Activated CD8-positive, alpha-beta memory T cell treated with anti-CD3 and anti-CD28 coated beads, Interleukin-2, amount 50 U/mL, for 4 hours (primary cell): ENCODE results near the gene LRRC18.

ENCODE experiments used
- DNase-seq: peaks from one replicate; pipeline ENCODE4 v3.0.0-alpha.2; 2020

Gene LRRC18

DNA sequence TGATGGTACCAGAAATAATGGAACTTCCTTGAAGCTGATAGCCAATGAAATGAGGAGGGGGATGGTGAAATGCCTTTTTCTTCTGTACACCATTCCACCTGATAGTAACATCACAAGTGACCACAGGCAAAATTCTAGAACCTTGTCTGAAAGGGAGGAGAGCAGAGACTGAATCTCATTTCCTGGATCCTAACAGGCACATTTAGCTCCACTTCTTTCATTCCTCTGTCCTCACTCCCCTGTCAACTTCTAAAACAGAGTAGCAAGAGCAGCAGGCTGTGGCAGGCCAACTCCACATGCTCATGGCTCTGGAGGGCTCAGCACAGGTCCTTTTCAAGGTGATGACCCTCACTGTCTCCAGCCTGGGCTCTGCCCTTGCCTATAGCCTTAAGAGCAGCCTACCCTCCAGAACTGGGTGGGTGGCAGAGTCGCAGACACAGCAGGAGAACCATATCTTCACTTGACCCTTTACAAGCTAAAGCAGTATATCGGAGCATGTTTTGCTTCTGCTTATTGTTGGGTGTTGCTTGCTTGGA lies at the start of gene LRRC18:
TSS of gene LRRC18 (minus strand) at position 51 of the 536 bp plus-strand sequence. CDS start 25,685 bp downstream, outside the sequence.
- DNase-seq, result no peak

DNA sequence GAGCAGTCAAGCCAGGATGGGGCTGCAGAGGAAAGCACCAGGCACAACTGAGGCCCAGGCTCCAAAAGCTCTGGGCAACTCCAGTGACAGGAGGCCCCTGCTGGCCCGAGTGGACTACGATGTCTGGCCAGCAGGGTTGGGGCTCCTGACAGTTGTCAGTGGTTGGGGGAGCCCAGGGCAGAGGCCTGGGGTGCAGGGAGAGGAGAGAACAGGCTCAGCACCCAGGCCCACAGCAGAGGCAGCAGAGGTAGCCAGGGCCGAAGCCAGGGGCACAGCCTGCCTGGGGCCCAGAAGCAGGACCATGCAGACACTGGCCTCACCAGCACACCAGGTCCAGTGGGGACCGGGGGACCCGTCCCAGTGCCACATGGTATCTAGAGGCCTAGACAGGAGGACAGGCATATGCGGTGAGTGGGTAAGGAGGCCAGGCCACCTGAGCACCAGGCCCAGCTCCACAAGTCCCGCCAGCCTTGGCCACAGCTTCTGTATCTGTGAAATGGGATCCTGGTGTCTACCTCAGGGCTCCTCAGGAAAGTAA lies 46.0 kb upstream of the LRRC18 start:
- DNase-seq, result no peak

DNA sequence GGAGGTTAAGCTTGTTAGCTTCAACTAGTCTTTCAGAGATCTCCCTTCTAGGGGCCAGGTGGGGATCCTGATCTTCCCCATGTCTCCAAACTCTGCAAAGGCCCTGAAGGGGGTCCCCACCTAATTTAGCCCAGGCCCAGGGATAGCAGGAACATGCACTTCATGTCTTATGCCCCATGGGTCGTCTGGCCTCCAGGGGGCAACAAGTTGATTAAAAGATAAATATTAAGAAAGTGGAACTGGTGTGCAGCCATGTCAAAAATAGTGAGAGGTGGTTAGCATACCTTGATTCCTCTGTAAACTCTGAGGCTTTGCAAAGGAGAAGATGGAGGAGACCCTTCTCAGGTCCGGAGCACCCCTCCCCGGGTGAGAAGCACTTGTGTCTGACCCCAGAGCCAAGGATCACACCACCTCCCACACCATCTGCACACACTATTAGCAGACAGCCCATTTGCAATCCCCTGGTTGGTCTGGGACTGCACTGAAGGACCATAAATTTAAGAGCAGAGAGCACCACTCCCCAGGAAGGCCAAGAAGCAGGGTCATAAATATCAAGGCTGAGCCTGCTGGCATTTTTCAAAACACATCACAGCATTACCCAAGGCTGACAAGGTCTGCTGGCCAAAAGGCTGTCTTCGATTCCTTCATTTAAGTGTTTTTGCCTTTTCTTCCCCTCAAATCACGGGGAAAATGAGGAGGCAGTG lies 44.2 kb upstream of the LRRC18 start:
- DNase-seq, result no peak

DNA sequence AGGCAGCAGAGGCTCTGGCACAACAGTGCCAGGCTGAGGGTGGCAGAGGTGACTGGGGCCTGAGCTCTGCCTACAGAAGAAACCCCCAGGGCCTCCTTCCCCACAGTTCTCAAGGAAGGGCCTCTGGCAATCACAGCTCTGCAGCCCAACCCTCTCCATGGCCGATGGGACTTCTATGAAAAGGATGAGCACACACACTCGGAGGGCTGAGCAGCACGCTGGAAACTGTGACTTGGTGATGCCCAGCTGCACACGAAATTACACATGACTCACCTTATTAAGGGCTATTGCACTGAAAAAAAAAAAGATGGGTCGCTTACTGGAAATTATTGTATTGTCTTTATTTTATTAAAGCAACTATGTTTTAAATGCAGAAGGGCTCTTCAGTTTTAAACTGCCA lies 42.9 kb upstream of the LRRC18 start:
- no peak for DNase-seq

DNA sequence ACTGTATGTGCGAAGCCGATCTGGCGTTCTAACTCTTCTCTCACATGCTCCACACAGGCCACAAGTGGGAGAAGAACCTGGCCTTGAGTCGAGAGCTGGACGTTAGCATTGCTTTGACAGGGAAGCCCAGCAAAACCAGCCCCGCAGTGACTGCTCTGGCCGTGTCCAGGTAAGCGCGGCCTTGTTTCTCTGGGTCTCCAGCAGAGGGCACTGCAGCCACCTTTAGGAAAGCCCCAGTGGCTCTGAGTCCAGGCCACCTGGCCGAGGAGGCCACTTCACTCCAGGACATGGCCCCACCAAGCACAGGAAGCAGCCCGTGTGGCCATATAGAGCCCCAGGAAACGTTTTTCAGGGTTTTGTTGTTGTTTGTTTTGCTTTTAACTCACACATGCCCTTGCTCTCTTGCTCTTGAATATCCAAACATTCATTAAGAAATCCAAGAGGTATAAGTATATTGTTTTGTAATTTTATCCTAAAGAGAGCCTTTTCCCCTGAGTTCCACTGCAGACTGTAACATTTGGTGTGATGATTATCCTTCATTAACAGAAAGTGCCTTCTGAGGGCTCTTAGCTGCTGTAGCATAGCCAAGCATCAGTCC lies 41.8 kb upstream of the LRRC18 start:
- DNase-seq, result peak; percentile 22

DNA sequence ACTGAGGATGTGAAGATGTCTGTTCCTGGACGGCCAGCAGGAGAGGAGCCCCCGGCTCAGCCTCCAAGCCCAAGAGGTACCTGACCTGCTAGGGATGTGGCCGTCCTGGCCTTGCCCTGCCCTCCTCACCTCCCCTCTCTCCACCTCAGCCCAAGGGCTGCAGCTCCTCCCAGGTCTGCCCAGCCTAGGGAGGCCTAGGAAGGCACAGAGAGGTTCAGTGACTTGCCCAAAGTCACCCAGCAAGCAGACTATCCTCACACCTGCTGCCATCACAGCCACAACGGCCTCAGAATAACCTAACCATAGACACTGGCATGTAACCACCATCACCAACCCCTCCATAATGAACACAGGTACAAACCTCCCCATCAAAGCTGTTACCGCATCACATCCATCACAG lies 38.7 kb upstream of the LRRC18 start:
- DNase-seq, result no peak

DNA sequence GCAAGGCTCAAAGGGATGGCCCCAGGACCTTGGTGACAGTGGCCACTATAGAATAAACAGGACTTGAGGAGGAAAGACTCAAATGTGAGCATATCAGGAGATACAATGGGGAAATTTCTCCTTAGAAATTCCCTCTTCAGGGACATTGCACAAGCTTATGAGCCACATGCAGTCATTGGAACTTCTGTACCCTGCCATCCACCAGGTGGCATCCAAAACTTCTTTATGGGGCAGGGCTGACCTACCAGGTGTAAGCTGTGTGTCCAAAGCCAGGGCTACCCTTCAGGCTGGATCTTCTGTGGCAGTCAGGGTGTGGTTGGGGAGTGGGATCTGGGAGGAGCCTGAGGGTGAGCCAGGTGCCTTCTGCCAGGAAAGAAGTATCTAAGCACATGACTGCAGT lies 36.6 kb upstream of the LRRC18 start:
- DNase-seq, result no peak

DNA sequence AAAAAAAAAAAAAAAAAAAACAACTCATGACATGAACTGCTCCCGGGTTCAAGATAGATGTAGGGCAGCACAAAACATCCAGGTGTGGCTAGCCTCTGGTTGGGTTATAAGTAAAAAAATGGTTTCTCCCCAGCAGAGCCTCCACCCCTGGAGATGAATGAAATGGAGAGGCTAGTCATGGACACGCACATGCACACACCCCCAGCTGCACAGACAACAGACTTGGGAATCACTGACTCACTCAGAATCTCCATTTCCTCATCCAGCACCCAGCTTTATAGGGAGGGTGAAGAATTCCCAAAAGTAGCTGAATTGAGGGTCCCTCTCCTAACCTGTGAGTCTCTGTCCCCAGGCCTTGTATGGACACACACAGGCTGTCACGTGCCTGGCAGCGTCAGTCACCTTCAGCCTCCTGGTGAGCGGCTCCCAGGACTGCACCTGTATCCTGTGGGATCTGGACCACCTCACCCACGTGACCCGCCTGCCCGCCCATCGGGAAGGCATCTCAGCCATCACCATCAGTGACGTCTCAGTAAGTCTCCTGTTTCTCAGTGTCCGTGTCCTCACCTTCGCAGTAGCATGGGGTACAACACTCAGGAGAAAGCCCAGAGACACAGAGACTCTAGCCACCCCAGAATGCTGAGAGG lies 35.0 kb upstream of the LRRC18 start:
- DNase-seq, result no peak

DNA sequence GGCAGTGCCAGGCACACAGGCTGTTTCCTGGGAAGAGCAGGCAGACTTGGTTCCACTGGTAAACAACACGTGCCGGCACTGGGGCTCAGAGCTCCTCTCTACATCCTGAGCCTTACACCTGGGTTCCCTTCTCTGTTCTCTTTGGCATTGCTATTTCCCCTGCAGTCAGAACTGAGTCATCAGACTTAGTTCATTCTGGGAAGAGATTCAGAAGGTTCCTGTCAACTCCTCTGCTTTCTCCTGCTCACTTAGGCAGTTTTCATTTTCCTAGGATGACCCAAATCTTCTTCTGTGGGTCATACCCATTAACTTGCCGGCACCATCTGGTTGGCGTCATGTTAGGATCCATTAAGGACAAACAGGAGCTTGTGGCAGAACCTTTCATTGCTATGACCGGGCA lies 33.4 kb upstream of the LRRC18 start:
- DNase-seq, result no peak

DNA sequence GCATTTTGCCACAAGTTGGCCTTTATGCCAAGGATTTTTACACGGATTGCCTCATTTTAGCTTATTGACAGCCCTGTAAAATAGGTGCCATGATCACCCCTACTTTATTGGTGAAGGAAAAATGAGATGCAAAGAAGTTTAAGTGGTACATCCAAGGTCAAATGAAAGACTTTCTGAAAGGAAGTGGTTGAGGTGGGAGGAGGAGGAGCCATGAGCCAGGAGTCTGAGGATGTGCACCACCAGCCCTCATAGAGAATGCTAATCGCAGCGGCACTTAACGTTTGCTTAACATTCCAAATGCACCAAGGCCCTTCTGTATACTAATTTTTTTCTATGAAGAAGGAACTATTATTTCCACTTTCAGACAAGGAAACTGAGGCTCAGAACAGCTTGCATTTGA lies 31.0 kb upstream of the LRRC18 start:
- no peak for DNase-seq

DNA sequence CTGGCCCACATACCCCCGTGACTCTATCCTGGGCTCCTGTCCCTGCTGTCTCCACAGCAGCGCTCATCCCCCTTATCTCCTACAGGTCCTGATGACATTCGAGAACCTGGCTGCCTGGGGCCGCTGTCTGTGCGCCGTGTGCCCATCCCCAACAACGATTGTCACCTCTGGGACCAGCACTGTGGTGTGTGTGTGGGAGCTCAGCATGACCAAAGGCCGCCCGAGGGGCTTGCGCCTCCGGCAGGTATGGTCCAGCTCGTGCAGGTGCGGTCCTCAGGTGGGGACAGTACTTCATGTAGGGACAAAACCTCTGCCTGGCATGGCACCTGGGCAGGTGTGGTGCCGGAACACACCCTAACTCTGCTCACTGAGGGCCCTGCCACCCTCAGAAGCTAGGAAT lies 30.4 kb upstream of the LRRC18 start:
- no peak for DNase-seq

DNA sequence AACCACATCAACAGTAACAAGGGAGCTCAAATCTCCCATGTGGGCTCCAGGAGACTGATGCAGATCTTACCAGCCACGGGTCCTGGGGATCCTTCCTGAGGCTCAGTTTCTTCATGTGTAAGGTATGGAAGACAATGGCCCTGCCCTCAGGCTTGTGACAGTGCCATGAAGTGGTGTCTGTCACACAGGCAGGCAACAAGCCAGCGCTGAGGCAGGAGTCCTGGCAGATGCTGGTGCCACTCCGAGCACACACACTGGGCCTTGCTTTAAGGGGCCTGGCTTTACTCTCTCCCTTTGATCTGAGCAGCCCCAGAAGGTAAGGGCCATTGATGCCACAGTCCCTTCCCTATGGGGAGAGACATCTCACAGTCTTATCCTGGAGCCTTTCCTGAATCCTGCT lies 28.4 kb upstream of the LRRC18 start:
- DNase-seq, result no peak

DNA sequence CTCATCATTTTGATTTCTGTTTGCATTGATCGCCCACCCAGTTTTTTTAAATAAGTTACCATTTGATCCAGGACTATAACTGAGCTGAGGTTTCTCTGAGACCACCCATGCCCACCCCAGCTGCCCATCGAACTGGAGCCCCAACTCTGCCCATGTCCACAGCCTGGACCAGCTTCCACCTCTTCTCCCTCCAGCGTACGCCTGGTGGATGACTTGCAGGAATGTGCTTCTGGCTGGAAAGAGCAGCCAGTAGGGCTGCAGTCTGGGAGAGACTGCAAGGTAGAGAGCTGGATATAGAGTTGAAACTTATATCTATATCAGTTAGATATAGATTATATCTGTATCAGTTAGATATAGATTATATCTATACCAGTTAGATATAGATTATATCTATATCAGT lies 25.8 kb upstream of the LRRC18 start:
- DNase-seq, result no peak

DNA sequence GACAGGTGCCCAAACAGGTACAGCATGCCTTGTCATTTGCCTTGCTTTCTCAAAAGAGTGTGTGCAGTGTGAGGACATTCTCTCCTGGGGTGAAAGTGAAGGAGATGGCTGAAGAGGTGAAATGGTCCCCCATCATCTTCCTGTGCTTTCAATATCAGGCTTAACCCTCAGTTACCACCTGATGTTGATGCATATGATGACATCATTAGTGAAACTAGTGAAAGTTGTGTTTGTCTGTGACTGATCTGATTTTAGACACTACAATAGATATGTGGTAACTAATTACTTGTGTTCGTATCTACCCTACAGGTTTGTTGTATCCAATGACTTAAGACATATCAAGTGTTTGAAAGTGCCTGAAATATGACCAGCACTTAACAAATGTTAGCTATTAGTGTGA lies 24.4 kb upstream of the LRRC18 start:
- no peak for DNase-seq

DNA sequence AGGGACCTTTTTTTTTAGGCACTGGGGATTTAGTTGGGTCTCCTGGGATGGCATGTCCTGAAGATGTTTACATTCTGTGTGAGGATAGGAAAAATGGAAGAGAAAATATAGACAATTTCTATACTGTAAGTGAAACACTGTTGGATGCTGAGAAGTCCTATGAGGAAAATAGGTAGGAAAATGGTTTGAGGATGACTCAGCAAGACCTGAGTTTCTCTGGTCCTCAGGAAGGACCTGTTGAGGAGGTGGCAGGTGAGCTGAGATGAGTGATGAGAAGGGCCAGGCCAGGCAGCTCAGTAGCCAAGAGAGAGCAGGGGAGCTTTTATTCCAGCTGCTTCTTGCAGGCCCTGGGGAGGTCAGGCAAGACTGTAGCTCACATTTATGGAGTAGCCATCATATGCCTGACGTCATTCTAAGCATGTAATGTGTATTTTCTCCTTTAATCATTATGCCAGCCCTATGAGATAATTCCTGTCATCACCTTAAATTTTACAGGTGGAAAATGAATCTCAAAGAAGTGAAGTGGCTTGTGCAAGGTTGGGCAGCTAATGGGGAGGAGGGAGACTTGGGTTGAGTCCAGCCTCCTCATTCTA lies 19.1 kb upstream of the LRRC18 start:
- no peak for DNase-seq

DNA sequence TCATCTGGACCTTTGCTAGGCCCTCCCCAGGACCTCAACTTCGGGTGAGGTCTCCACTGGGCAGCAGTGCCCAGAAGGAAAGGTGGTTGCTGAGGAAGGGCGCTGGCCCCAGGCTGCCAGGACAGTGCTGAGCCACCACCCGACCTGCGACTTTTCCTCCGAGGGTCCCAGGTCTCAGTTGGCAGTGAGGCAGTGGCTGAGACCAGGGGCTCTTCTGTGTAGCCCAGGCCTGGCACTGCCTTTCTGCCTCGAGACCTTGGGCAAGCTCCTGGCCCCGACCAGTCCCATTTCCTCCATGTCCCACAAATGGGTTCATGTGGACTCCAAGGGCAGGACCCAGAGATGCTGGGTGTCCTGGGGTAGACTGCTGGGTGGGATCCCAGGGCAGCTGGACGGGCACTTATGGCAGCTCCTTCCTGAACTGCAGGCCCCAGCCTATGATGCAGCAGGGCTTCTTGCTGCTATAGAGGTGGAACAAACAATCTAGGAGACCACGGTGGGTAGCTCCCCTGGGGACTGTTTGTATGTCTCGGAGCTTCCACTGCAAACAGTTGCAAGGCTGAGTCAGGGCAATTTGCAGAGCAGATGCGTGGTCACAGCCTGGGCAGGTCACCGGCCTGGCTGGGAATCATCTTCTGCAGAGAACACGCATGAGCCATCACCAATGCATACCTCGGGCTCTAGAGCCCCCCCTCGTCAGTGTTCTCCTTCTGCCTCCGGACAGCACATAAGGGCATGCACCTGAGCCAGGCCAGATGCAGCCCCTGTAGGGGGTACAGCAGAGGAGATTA lies 17.9 kb upstream of the LRRC18 start:
- no peak for DNase-seq

DNA sequence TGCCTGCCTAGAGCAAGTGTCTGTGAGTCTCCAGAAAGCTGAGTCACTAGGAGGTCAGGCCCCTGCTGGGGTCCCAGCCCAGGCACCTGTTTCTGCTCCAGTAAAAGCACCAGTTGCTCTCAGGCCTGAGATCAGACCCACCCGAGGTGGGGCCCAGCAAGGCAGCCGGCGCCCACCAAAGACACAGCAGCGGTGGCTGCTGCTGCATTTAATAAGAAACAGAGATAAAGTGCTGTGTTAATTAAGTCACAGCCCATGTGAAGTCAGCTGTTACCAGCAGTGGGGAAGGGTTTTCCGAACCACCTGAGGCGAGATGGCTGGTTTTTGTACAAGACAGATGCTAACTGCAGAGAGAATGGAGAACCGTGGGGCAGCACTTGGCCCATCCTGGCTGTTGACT lies 12.1 kb upstream of the LRRC18 start:
- no peak for DNase-seq

DNA sequence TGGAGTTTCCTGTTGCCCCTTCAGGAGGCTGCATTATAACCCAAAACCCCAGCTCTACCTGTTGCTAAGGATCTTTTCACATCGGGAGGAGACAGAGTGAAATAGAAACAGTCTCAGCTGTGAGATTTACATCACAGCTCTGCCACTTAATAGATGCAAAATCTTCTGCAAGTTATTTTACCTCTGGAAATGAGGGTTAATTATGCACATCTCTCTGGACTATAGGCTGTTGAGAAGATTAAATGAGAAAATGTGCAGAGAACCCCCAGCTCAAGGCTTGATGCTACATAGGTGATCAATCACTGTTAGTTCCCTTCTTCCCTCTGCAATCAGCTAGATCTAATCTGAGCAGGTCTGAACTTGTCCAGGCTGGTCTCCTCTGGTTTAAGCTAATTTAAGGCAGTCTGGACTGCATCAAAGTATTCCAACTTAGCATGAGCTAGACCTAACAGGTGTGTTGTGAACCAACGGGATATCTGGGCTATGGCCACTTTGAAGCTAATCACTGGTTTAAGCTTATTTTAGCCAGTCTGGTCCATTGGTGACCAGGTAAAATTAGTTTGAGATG lies 8.9 kb upstream of the LRRC18 start:
- DNase-seq, result no peak

DNA sequence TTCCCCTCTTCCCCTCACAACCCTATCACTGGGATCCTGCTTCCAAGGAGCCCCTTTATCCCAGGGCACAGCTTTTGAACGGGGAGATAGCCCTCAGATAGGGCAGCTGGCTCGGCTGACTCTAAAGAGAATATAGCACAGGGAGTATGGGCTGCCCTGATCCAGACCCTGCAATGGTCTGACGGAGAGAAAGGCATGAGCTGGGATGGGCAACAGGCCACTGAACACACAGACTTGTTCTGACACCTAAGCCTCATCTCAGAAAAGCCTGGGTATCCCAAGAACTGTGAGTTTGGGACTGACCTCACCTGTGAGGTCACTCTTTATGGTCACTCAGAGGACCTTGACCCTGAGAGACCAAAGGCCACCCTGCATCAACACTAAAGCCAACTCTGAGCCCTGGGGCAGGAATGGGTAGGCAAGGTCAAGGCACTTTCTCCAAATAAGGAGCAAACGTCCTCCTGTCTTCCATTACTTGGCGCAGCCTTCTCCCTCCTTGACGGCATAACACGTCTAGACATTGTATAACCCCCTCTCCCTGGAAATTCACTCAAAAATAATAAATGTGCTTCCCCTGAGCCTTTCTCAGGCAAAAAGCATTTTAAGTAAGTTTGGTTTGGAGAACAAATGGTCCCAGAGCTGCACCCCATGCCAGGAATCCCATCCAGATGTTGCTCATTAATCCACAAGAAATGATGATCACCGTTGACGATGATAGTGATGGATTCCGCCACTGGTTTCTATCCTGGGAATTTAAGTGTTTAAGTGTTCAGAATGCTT lies 8.2 kb upstream of the LRRC18 start:
- no peak for DNase-seq

DNA sequence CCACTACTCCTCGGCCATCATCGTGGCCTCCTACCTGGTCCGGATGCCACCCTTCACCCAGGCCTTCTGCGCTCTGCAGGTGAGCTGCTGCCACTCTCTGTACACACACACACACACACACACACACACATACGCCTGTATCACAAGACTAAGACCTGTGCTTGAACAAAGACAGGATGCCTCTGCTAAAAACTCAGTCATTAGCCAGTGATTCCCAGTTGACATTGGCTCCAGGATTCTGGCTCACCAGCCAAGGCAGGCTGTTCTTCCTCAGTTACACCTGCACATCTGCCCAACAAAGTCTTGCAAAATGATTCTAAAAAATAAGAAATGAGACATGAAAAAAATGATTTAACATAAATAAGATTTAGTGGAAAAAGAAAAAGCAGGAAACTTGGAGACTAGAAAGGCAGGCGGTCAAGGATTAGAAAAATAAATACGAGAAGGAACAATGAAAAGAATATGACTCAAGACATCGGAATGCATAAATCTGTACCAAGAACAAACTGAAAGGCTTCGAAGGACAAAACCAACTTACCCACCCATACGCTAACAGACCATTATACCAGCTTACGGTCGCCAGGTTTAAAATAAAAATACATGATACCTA lies 7.4 kb upstream of the LRRC18 start:
- DNase-seq, result no peak

DNA sequence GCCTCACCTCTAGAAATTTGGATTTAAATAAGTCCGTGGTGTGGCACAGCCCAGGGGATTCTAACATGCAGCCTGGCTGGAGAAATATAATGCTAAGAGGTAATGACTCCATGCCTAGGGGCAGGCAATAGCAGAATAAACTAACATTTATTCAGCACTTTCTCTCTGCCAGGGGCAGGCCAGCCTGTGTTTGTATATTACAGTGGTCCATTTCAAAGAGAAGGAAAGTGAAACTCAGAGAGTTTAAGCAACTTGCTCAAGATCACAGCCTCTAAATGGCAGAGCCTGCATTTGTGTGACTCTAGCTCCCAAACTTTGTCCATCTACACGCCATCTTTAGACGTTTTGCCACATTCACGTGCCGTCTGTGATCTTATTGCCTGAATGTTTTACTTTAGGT lies 6.7 kb upstream of the LRRC18 start:
- no peak for DNase-seq
